ENCODE measurements around the gene FAM237A. TPM values are rescaled to one million over a fixed set of nuclear protein-coding genes. Genes with fewer than 3 reads are reported as not detected.

The FAM237A gene
- total RNA-seq, 1 donor from 2014 or later, result not detected

DNA sequence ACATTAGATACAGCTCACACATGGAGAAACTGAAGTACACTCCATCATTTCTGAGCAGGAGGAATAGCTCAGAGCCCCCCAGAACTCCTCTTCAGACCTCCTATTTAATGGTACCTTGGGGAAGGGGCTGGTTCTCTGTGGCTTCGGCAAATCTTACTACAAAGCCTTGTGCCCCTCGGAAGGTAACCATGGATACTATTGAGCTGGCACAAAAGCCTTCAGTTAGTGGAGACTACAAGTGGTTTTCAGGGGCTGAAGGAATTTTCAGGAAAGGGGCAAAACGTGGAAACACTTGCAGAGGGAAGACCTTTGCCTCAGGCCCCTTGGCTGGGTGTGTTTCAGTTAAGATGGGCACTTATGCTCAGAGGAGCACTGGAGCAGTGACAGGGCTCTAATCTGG, 1.1 kb upstream of the FAM237A start:
- intact Hi-C loops (cut with micrococcal nuclease), result no loop called here
- ChIA-PET CTCF (no interaction called here), POLR2A (no interaction called here)

DNA sequence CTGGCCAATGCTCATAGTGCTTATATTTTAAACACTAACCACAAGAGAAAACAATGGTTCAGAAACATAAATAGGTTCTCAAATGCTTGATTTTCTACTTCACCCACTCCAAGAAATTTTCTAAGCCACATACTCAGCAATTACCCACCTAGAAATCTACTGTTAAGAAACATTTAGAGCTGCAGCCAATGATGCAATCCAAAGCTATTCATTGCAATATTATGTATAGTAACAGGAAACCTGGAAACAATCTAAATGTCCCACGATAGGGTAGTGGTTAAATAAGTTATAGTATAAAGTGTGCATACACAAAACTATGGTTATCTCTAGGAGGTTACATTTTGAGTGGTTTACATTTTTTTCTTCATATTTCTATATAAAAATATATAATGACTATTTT, 5.7 kb downstream of the FAM237A start:
- no peak for ATAC-seq (ENCODE audit: low read depth)
- no peak for DNase-seq
- Mint-ChIP-seq H3K9me3 (no peaks in the 10 kb centered on the region), H3K4me1 (no peaks in the 10 kb centered on the region), H3K4me3 (no peak overlapping the region), H3K27ac (no peak overlapping the region), H3K36me3 (ENCODE audit: low read depth) (no peaks in the 10 kb centered on the region), H3K27me3 (peaks cover 8% of the 10 kb centered on the region)
- POLR2A ChIA-PET, result no interaction called here
- intact Hi-C loops (cut with micrococcal nuclease), result no loop called here
- TF ChIP-seq, protein P1, sequence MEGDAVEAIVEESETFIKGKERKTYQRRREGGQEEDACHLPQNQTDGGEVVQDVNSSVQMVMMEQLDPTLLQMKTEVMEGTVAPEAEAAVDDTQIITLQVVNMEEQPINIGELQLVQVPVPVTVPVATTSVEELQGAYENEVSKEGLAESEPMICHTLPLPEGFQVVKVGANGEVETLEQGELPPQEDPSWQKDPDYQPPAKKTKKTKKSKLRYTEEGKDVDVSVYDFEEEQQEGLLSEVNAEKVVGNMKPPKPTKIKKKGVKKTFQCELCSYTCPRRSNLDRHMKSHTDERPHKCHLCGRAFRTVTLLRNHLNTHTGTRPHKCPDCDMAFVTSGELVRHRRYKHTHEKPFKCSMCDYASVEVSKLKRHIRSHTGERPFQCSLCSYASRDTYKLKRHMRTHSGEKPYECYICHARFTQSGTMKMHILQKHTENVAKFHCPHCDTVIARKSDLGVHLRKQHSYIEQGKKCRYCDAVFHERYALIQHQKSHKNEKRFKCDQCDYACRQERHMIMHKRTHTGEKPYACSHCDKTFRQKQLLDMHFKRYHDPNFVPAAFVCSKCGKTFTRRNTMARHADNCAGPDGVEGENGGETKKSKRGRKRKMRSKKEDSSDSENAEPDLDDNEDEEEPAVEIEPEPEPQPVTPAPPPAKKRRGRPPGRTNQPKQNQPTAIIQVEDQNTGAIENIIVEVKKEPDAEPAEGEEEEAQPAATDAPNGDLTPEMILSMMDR (IDR thresholded peaks at IDR 0.05), result no peak
- CTCF ChIA-PET, result no interaction called here

More for the DNA sequence above, 1.1 kb upstream of the FAM237A start:
- Mint-ChIP-seq H3K9me3 (no peaks in the 10 kb centered on the region), H3K27ac (no peak overlapping the region), H3K4me1 (no peaks in the 10 kb centered on the region), H3K27me3 (peaks cover 18% of the 10 kb centered on the region), H3K36me3 (ENCODE audit: low read depth) (no peaks in the 10 kb centered on the region), H3K4me3 (no peak overlapping the region)
- DNase-seq (no peak), ATAC-seq (ENCODE audit: low read depth) (no peak)
- TF ChIP-seq, protein P1 (IDR thresholded peaks at IDR 0.05), result no peak

DNA sequence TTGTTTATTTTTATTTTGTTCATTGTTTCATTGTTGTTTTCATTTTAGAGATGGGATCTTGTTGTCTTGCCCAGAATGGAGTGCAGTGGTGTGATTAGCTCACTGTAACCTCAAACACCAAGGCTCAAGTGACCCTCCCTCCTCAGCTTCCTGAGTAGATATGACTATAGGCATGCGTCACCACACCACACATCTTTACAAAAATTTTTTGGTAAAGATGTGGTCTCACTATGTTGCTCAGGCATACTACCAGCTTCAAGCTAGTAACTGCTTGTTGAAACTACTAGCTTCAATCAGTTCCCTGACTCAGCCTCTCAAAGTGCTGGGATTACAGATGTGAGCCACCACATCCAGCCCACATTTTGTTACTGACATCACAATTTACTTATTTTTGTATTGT, 14.8 kb downstream of the FAM237A start:
- TF ChIP-seq, protein P1 (IDR thresholded peaks at IDR 0.05), result no peak
- Mint-ChIP-seq H3K27ac (no peak overlapping the region), H3K9me3 (peaks cover 11% of the 10 kb centered on the region), H3K4me3 (no peak overlapping the region), H3K36me3 (ENCODE audit: low read depth) (no peaks in the 10 kb centered on the region), H3K4me1 (no peaks in the 10 kb centered on the region), H3K27me3 (no peaks in the 10 kb centered on the region)
- intact Hi-C loops (cut with micrococcal nuclease), result no loop called here
- DNase-seq, result no peak
- POLR2A ChIA-PET, result no interaction called here
- no peak for ATAC-seq (ENCODE audit: low read depth)
- CTCF ChIA-PET, result no interaction called here

DNA sequence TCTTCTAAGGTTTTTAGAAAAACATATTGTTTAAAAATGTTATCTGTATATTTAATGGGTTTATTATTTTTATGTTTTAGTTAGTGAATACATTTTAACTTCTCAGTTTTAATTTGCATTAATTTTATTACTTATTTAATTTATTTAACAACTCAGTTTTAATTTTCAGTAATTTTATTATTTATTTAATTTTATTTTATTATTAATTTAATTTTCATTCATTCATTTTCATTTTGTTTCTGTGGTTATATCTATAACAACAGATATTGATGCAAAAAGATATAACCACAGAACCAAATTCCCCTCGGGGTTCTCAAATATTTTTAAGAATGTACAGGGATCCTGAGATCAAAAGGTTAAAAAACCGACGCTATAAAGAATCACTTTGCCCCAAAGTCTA, 23.0 kb downstream of the FAM237A start:
- ATAC-seq (ENCODE audit: low read depth) (no peak), DNase-seq (no peak)
- TF ChIP-seq, protein P1 (IDR thresholded peaks at IDR 0.05), result no peak
- Mint-ChIP-seq H3K36me3 (ENCODE audit: low read depth) (no peaks in the 10 kb centered on the region), H3K4me3 (no peak overlapping the region), H3K9me3 (no peaks in the 10 kb centered on the region), H3K27me3 (peaks cover 5% of the 10 kb centered on the region), H3K4me1 (no peaks in the 10 kb centered on the region), H3K27ac (no peak overlapping the region)
- POLR2A ChIA-PET, result no interaction called here
- intact Hi-C loops (cut with micrococcal nuclease), result no loop called here
- CTCF ChIA-PET, result no interaction called here

DNA sequence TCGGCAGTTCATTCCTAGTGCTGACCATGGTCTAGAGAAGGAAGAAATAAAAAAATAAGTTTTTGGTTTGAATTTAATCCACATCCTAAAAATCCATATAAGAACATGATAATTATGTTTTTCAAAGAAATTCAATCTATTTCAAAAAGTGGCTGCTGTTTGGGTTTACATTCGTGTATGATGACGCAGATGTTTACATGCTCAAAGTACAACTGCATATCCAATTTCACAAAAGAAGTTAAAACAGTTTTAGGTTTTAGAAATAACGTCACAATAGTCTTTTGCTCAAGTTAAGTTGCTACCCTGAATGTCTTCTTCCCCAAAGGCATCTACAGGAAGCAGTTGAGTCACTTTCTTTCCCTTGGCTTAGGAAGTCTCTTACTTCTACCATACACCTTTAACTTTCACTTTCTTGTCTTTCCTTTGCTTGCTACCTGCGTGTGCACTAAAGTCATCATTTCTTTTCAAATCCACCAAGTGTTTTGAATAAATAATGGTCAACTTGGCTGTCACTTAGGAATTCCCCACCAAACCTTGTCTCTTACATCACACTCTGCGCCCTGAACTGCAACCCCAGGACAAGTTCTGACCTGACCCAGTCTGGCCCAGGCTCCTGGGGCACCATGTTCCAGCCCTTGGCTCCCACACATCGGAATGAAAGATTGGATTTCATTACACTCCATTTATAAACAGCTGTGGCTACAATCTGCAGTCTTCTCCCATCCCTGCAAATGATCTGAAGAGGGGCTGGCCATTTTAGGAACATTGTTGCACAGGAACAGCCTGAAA, 28.4 kb downstream of the FAM237A start:
- no peak overlapping the region for H3K4me3 Mint-ChIP-seq
- intact Hi-C loops (cut with micrococcal nuclease), result no loop called here
- DNase-seq (no peak), ATAC-seq (ENCODE audit: low read depth) (no peak)
- ChIA-PET POLR2A (no interaction called here), CTCF (no interaction called here)
- H3K9me3 Mint-ChIP-seq, result no peaks in the 10 kb centered on the region
- TF ChIP-seq, protein P1 (IDR thresholded peaks at IDR 0.05), result no peak
- no peaks in the 10 kb centered on the region for H3K4me1 Mint-ChIP-seq
- peaks cover 12% of the 10 kb centered on the region for H3K27me3 Mint-ChIP-seq
- H3K36me3 Mint-ChIP-seq (ENCODE audit: low read depth), result no peaks in the 10 kb centered on the region
- H3K27ac Mint-ChIP-seq, result no peak overlapping the region

Data from activated B cell treated with CpG ODN at 0.5 μM for 24 hours (primary cell).